Spleen (tissue), 7 donors: ENCODE data around the gene HTR3D.

Source experiments
- CTCF ChIP-seq, 11 experiments: fragments of 200-600 bp in 7 of 11; fragments of 450-650 bp in 4 of 11; sonication (generic) in 4 of 11; IDR thresholded peaks in 8 of 11; conservative IDR thresholded peaks in 3 of 11; 1 replicate in 7 of 11; 2 replicates in 4 of 11; pipeline versions ENCODE4 v1.4.0 to v1.8.0; 2016 to 2021; ENCODE audit warnings: antibody characterized with exemption in 11 of 11, inconsistent platforms in 4 of 11, mild to moderate bottlenecking in 1 of 11
- POLR2A ChIP-seq, 3 donors: fragments of 450-650 bp; IDR thresholded peaks; one replicate each; pipeline ENCODE4 v1.5.1; 2017; ENCODE audit warnings: antibody characterized with exemption in 3 of 3, mild to moderate bottlenecking in 1 of 3
- donor health status: DM: no; HTN: no; CAD: no; lungs with moderate emphysema.
- donor health status: DM: no; HTN: no; CAD: no.
- donor health status: DM: no; HTN: no; CAD: no.

- TF ChIP-seq CTCF (IDR thresholded peaks at IDR 0.05 in 8 of 11, conservative IDR thresholded peaks at IDR 0.05 in 3 of 11): no peak
- TF ChIP-seq POLR2A (IDR thresholded peaks at IDR 0.05): no peak
Measured at GRCh38 chr3:184003187-184003967, 28.2 kb upstream of the HTR3D start.
